HepG2 (cell line): ENCODE data around the gene ALOXE3. TPM values are rescaled to one million over a fixed set of nuclear protein-coding genes. Genes with fewer than 3 reads are reported as not detected.

ENCODE experiments used
- ATAC-seq: fragments of 200-7000 bp; cut with Tn5 transposase; 3 replicates; pipeline ENCODE4 v1.9.1; 2020; ENCODE audit warnings: mild to moderate bottlenecking, moderate library complexity
- BruUV-seq: library from RNA; stranded (reverse); fragments of 400-500 nt; replicated peaks from 2 replicates; lab custom pipeline; 2021; lab: Mats Ljungman, UMichigan
- CTCF ChIA-PET: fragments of 300-600 bp; formaldehyde crosslinking; extraction: SDS; loops from one replicate; lab custom pipeline; 2021; ENCODE audit warnings: low total read pairs, inconsistent platforms, low intra/inter-chr PET ratio; lab: Yijun Ruan, JAX
- POLR2A ChIA-PET: fragments of 350-600 bp; sonication (Branson Sonifier 250); formaldehyde crosslinking; loops from one replicate; lab custom pipeline; 2020; ENCODE audit warnings: antibody characterized with exemption, inconsistent platforms; lab: Yijun Ruan, JAX
- DNase-seq: peaks from one replicate; pipeline ENCODE4 v3.0.0-alpha.2; 2015; ENCODE audit warnings: low spot score
- FAIRE-seq: peaks from 3 replicates; lab custom pipeline; 2011; peaks lifted over from hg19 to GRCh38; lab: Jason Lieb, UNC
- H2AFZ ChIP-seq: one replicate; pipeline ENCODE4 v1.6.1; 2011; ENCODE audit warnings: low read length, inconsistent platforms
- H3K27ac ChIP-seq: fragments of 300-600 bp; 3 replicates; pipeline ENCODE4 v1.8.0; 2011; ENCODE audit warnings: mixed run types, mild to moderate bottlenecking, mixed read lengths, low read length, inconsistent platforms; ENCODE audit not compliant: insufficient read depth; ENCODE audit errors: extremely low read length
- H3K27me3 ChIP-seq, 2 experiments: fragments of 200-600 bp in 1 of 2; 2 replicates in 1 of 2; 3 replicates in 1 of 2; pipeline versions ENCODE4 v1.6.0 to v1.8.0; 2011; ENCODE audit warnings: low read length in 2 of 2, mild to moderate bottlenecking in 2 of 2, moderate library complexity in 2 of 2, inconsistent platforms in 1 of 2; ENCODE audit not compliant: insufficient read depth in 2 of 2, control insufficient read depth in 1 of 2
- H3K36me3 ChIP-seq, 2 experiments: fragments of 200-600 bp in 1 of 2; replicated peaks in 1 of 2; 2 replicates in 1 of 2; 3 replicates in 1 of 2; pipeline versions ENCODE4 v1.5.1 to v1.8.0; 2011; ENCODE audit warnings: low read length in 2 of 2, inconsistent platforms in 1 of 2; ENCODE audit not compliant: insufficient read depth in 2 of 2, control insufficient read depth in 1 of 2
- H3K4me1 ChIP-seq: 2 replicates; pipeline ENCODE4 v1.5.1; 2012; ENCODE audit warnings: low read length, inconsistent platforms; ENCODE audit not compliant: insufficient read depth
- H3K4me2 ChIP-seq: 2 replicates; pipeline ENCODE4 v1.6.0; 2011; ENCODE audit warnings: low read depth, low read length, inconsistent platforms
- H3K4me3 ChIP-seq, 3 experiments: fragments of 200-600 bp in 1 of 3; sonication (generic), shearing (Covaris generic) in 1 of 3; replicated peaks in 1 of 3; 2 replicates each; pipeline ENCODE4 v1.5.1; 2011 to 2016; ENCODE audit warnings: low read length in 3 of 3, inconsistent platforms in 2 of 3, low read depth in 2 of 3, mild to moderate bottlenecking in 2 of 3, control low read depth in 1 of 3, mixed read lengths in 1 of 3; ENCODE audit not compliant: insufficient read depth in 1 of 3
- H3K79me2 ChIP-seq: one replicate; pipeline ENCODE4 v1.6.1; 2011; ENCODE audit warnings: low read length, inconsistent platforms; ENCODE audit not compliant: insufficient read depth
- H3K9ac ChIP-seq: 2 replicates; pipeline ENCODE4 v1.6.0; 2011; ENCODE audit warnings: mild to moderate bottlenecking, low read depth, low read length, inconsistent platforms; ENCODE audit not compliant: insufficient read depth
- H3K9me3 ChIP-seq: 2 replicates; pipeline ENCODE4 v1.5.1; 2012; ENCODE audit warnings: mild to moderate bottlenecking, low read length
- H4K20me1 ChIP-seq: 2 replicates; pipeline ENCODE4 v1.6.0; 2011; ENCODE audit warnings: inconsistent platforms, mild to moderate bottlenecking, low read length, moderate library complexity; ENCODE audit not compliant: insufficient read depth
- ATAD3A ChIP-seq: sonication (generic); formaldehyde crosslinking; IDR thresholded peaks from 2 replicates; pipeline ENCODE4 v1.4.0; 2020; ENCODE audit warnings: missing genetic modification reagents
- DMAP1 ChIP-seq: IDR thresholded peaks from 2 replicates; pipeline ENCODE4 v1.6.1; 2016
- MEF2D ChIP-seq: sonication (generic); formaldehyde crosslinking; IDR thresholded peaks from 2 replicates; pipeline ENCODE4 v1.5.1; 2020; ENCODE audit warnings: mild to moderate bottlenecking, missing genetic modification reagents
- MLLT10 ChIP-seq: sonication (generic); formaldehyde crosslinking; IDR thresholded peaks from 2 replicates; pipeline ENCODE4 v1.4.0; 2020; ENCODE audit warnings: missing genetic modification reagents
- PHF8 ChIP-seq: sonication (generic); formaldehyde crosslinking; IDR thresholded peaks from 2 replicates; pipeline ENCODE4 v1.5.0; 2020; ENCODE audit warnings: missing genetic modification reagents
- RAD21 ChIP-seq: fragments of 450-650 bp; formaldehyde crosslinking; IDR thresholded peaks from 2 replicates; pipeline ENCODE4 v1.5.0; 2020; ENCODE audit warnings: mild to moderate bottlenecking
- TFE3 ChIP-seq: IDR thresholded peaks from 2 replicates; pipeline ENCODE4 v1.6.1; 2016
- ZMYM4 ChIP-seq: sonication (generic); formaldehyde crosslinking; IDR thresholded peaks from 2 replicates; pipeline ENCODE4 v1.8.1; 2023; ENCODE audit warnings: mild to moderate bottlenecking, missing genetic modification reagents
- ZNF343 ChIP-seq: sonication (generic); formaldehyde crosslinking; IDR thresholded peaks from 2 replicates; pipeline ENCODE4 v1.4.0; 2020; ENCODE audit warnings: mild to moderate bottlenecking, missing genetic modification reagents
- ZNF780A ChIP-seq: sonication (generic); formaldehyde crosslinking; IDR thresholded peaks from 2 replicates; pipeline ENCODE4 v1.8.0; 2022; ENCODE audit warnings: mild to moderate bottlenecking, missing genetic modification reagents, moderate library complexity
- WGBS: methylation state at CpG from one replicate; pipeline ENCODE4 v1.1.6; 2017; ENCODE audit warnings: low lambda C conversion rate; 5-methylcytosine and 5-hydroxymethylcytosine counted together
- in situ Hi-C: cut with HindIII; loops from 2 replicates; pipeline ENCODE4 v1.10.0; 2017; ENCODE audit warnings: low pct_unique_long_range_greater_than_20kb; ENCODE audit not compliant: extremely low pct_ligation_motif_present
- intact Hi-C: fragments of 100-400 bp; cut with micrococcal nuclease; formaldehyde crosslinking; loops from one replicate; pipeline ENCODE4 v1.10.0; 2022; ENCODE audit not compliant: unreplicated experiment
- polyA plus RNA-seq, 8 experiments: library from polyadenylated mRNA; depleted of rRNA in 3 of 8; stranded (reverse) in 7 of 8; unstranded in 1 of 8; fragments of >200 nt; fragmentation: Illumina TruSeq in 4 of 8; extraction: Trizol in 4 of 8; gene quantifications; 2 replicates each; pipeline versions ENCODE4 v1.2.1 to v1.2.3, GENCODE V29; 2011 to 2016; ENCODE audit warnings: low read depth in 4 of 8, missing spikeins in 1 of 8, mixed read lengths in 1 of 8; ENCODE audit not compliant: insufficient read depth in 1 of 8
- total RNA-seq, 5 experiments: library from RNA; depleted of rRNA; stranded (reverse); fragments of >200 nt; fragmentation: Illumina TruSeq; extraction: Trizol; gene quantifications; 2 replicates each; pipeline ENCODE4 v1.2.3, GENCODE V29; 2016; ENCODE audit warnings: low read depth in 1 of 5
- TF ChIP-seq, protein P1 (sequence below): sonication (generic); formaldehyde crosslinking; IDR thresholded peaks from 2 replicates; pipeline ENCODE4 v1.4.0; 2020; ENCODE audit warnings: low read depth, mild to moderate bottlenecking, missing genetic modification reagents

The ALOXE3 gene
- total and polyA plus RNA-seq, 2 of the 13 experiments (the other 11 are each of a cell fraction or from before 2014, with no cell fraction given): 0.07 TPM; not detected in 1

GRCh38 chr17:8138374-8138671 is 20.0 kb upstream of the ALOXE3 start (continued):
- no peak for TF ChIP-seq ZNF343 (CRISPR knock-in tag)

GRCh38 chr17:8137645-8138373 is 19.5 kb upstream of the ALOXE3 start:
- no peak for DNase-seq
- no TSS peak for BruUV-seq
- in situ Hi-C loops: no loop called here
- intact Hi-C loops: loop anchor here (2.0 to 5.0 kb wide), 3 partner anchors 13 to 49 kb away; partner anchors contain the start of gene HES7
- Histone ChIP-seq H3K27me3 (no peaks in the 10 kb centered on the region; a peak in 1 of 5 replicates), H3K9ac (peak overlapping the region; percentile 45; the same call in 1 of the 2 replicates), H3K4me2 (peak overlapping the region; percentile 95), H3K27ac (no peak overlapping the region), H3K4me1 (peaks cover 46% of the 10 kb centered on the region), H2AFZ (peak overlapping the region; percentile 59), H3K9me3 (no peaks in the 10 kb centered on the region), H3K79me2 (no peaks in the 10 kb centered on the region), H4K20me1 (0 out of 2 replicates have a peak, but pooled peaks cover 3% of the 10 kb centered on the region), H3K36me3 (peaks cover 1 to 4% of the 10 kb centered on the region in 2 experiments; a peak in 1 of 5 replicates), H3K4me3 (peak overlapping the region; percentile 46 to 79 (median 56))
- peak; percentile 15 for FAIRE-seq
- ChIA-PET CTCF (interaction anchor here (1.1 to 2.4 kb wide), 6 partner anchors 19 to 163 kb away, joined by 3 to 28 read pairs (median 4); partner anchors contain the start of gene VAMP2), POLR2A (interaction anchor here (1.5 to 2.7 kb wide), 3 partner anchors 19 to 54 kb away, joined by 4 to 15 read pairs (median 11); no protein-coding TSS in a partner anchor)
- WGBS: 5% methylated on average over 21 of the region's 21 CpGs
- no peak for ATAC-seq
- no peak for TF ChIP-seq ATAD3A
- TF ChIP-seq MLLT10 (CRISPR knock-in tag): no peak
- TF ChIP-seq ZNF780A (CRISPR knock-in tag): no peak
- TF ChIP-seq, protein P1, sequence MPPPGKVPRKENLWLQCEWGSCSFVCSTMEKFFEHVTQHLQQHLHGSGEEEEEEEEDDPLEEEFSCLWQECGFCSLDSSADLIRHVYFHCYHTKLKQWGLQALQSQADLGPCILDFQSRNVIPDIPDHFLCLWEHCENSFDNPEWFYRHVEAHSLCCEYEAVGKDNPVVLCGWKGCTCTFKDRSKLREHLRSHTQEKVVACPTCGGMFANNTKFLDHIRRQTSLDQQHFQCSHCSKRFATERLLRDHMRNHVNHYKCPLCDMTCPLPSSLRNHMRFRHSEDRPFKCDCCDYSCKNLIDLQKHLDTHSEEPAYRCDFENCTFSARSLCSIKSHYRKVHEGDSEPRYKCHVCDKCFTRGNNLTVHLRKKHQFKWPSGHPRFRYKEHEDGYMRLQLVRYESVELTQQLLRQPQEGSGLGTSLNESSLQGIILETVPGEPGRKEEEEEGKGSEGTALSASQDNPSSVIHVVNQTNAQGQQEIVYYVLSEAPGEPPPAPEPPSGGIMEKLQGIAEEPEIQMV (CRISPR knock-in tag): no peak
- no peak for TF ChIP-seq DMAP1 (CRISPR knock-in tag)
- TF ChIP-seq RAD21 (CRISPR knock-in tag): no peak
- TF ChIP-seq ZMYM4 (CRISPR knock-in tag): no peak
- no peak for TF ChIP-seq TFE3
- TF ChIP-seq PHF8: no peak
- no peak for TF ChIP-seq MEF2D (CRISPR knock-in tag)
